GM12872 (cell line): ENCODE data around the gene NR2F6.

Experiments
- TF ChIP-seq, protein P1 (sequence below): IDR thresholded peaks from 3 replicates; pipeline ENCODE4 v1.5.1; 2011; ENCODE audit warnings: low read depth, mild to moderate bottlenecking, low read length, moderate library complexity; ENCODE audit not compliant: insufficient read depth

NR2F6 gene

GRCh38 chr19:17219286-17219685, 26.4 kb downstream of the NR2F6 start:
- TF ChIP-seq, protein P1, sequence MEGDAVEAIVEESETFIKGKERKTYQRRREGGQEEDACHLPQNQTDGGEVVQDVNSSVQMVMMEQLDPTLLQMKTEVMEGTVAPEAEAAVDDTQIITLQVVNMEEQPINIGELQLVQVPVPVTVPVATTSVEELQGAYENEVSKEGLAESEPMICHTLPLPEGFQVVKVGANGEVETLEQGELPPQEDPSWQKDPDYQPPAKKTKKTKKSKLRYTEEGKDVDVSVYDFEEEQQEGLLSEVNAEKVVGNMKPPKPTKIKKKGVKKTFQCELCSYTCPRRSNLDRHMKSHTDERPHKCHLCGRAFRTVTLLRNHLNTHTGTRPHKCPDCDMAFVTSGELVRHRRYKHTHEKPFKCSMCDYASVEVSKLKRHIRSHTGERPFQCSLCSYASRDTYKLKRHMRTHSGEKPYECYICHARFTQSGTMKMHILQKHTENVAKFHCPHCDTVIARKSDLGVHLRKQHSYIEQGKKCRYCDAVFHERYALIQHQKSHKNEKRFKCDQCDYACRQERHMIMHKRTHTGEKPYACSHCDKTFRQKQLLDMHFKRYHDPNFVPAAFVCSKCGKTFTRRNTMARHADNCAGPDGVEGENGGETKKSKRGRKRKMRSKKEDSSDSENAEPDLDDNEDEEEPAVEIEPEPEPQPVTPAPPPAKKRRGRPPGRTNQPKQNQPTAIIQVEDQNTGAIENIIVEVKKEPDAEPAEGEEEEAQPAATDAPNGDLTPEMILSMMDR, result no peak

GRCh38 chr19:17216058-17216670, 29.6 kb downstream of the NR2F6 start:
- TF ChIP-seq, protein P1, result no peak

DNA sequence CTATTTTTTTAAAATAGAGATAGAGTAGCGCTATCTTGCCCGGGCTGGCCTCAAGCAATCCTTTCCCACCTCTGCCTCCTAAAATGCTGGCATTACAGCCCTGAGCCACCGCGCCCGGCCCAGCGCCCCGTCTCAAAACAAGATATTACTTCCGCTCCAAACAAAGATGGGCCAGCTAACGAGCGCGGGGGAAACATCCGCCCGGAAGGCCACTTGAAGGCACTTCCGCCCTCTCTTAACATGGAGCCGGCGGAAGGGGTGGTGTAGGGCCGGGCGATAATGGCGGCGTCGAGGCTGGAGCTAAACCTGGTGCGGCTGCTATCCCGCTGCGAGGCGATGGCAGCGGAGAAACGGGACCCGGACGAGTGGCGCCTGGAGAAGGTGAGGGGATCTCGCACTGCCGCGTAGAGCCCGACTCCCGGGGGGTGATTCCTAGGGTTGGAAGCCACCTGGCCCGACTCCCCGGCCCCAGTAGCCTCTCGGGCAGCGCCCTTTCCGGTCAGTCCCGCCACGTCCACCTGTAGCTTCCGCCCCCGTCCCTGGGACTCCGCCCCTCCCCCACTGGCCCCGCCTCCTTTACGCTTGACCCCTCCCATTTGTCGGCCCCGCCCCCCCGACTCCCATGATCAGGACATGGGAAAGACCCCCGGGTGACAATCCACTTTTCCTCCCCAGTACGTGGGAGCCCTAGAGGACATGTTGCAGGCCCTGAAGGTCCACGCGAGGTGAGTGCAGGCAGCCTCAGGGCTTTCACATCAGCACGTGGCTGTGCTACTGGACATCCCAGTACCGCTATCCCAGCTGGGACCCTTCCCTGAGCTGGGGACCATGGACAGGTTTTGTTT, 30.4 kb downstream of the NR2F6 start, which contains the start of gene USE1:
Gene USE1 (plus strand): TSS at position 231 of the 845 bp plus-strand sequence. CDS start 49 bp downstream, at position 280.
- TF ChIP-seq, protein P1, result no peak

- TF ChIP-seq, protein P1, result no peak
Measured at GRCh38 chr19:17214508-17215126, 31.1 kb downstream of the NR2F6 start.

GRCh38 chr19:17213334-17213733, 32.4 kb downstream of the NR2F6 start:
- TF ChIP-seq, protein P1, result no peak

GRCh38 chr19:17211547-17212446, 33.9 kb downstream of the NR2F6 start:
- TF ChIP-seq, protein P1, result no peak

DNA sequence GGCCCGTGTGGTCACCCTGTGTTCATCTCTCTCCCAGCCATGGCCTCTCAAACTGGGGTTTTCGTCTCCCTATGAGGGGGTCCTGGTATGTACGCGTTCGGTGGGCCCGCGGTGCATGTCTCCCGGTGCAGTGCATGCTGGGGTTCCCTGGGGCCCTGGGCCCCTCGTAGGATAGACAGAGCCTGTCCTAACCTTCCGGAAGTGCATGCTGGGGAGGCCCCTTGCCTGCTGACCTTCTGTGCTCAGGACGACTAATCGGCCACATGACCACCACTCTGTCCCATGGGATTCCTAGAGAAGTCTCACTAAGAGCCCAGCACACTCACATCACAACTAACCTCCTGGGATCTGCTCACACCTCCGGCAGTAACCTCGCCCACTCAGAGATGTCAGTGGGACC, 35.4 kb downstream of the NR2F6 start:
- TF ChIP-seq, protein P1, result no peak
